Neuronal stem cell (in vitro differentiated cells): ENCODE data around the gene RIMKLA.

ENCODE experiments used
- DNase-seq: peaks from one replicate; pipeline ENCODE4 v3.0.0-alpha.2; 2013; ENCODE audit warnings: low spot score
- H2AFZ ChIP-seq: one replicate; pipeline ENCODE4 v1.6.1; 2013; ENCODE audit warnings: mild to moderate bottlenecking, low read length, inconsistent platforms
- H2AK5ac ChIP-seq: 2 replicates; pipeline ENCODE4 v1.6.1; 2013; ENCODE audit warnings: low read depth, mild to moderate bottlenecking, inconsistent platforms, low read length, moderate library complexity, mixed read lengths
- H2BK120ac ChIP-seq: 2 replicates; pipeline ENCODE4 v1.6.1; 2013; ENCODE audit warnings: low read depth, mild to moderate bottlenecking, inconsistent platforms, low read length, moderate library complexity, mixed read lengths
- H2BK12ac ChIP-seq: one replicate; pipeline ENCODE4 v1.6.1; 2013; ENCODE audit warnings: low read length, inconsistent platforms
- H2BK15ac ChIP-seq: 2 replicates; pipeline ENCODE4 v1.6.1; 2013; ENCODE audit warnings: mild to moderate bottlenecking, low read length, inconsistent platforms, mixed read lengths
- H2BK5ac ChIP-seq: one replicate; pipeline ENCODE4 v1.6.1; 2013; ENCODE audit warnings: inconsistent platforms, mild to moderate bottlenecking, low read length, moderate library complexity
- H3K14ac ChIP-seq: one replicate; pipeline ENCODE4 v1.6.1; 2013; ENCODE audit warnings: low read length, inconsistent platforms
- H3K18ac ChIP-seq: 2 replicates; pipeline ENCODE4 v1.6.1; 2013; ENCODE audit warnings: low read length, inconsistent platforms
- H3K23ac ChIP-seq: 2 replicates; pipeline ENCODE4 v1.6.1; 2013; ENCODE audit warnings: low read depth, mild to moderate bottlenecking, mixed read lengths, low read length, inconsistent platforms; ENCODE audit not compliant: poor library complexity
- H3K27ac ChIP-seq: replicated peaks from 3 replicates; pipeline ENCODE4 v1.5.1; 2013; ENCODE audit warnings: low read length, inconsistent platforms
- H3K27me3 ChIP-seq, 3 experiments: 2 replicates each; pipeline ENCODE4 v1.6.1; 2013; ENCODE audit warnings: low read length in 3 of 3, mild to moderate bottlenecking in 2 of 3, inconsistent platforms in 1 of 3, low read depth in 1 of 3, mixed read lengths in 1 of 3, moderate library complexity in 1 of 3; ENCODE audit not compliant: control insufficient read depth in 3 of 3, insufficient read depth in 3 of 3
- H3K36me3 ChIP-seq, 2 donors: replicated peaks in 1 of 2; 2 replicates each; pipeline ENCODE4 v1.6.1; 2013; ENCODE audit warnings: low read length in 2 of 2; ENCODE audit not compliant: control insufficient read depth in 2 of 2, insufficient read depth in 2 of 2
- H3K4ac ChIP-seq: 2 replicates; pipeline ENCODE4 v1.6.1; 2013; ENCODE audit warnings: inconsistent platforms, mild to moderate bottlenecking, low read length, moderate library complexity
- H3K4me1 ChIP-seq, 2 donors: 1 replicate in 1 of 2; 2 replicates in 1 of 2; pipeline ENCODE4 v1.6.1; 2013; ENCODE audit warnings: low read length in 2 of 2, low read depth in 1 of 2; ENCODE audit not compliant: control insufficient read depth in 2 of 2, insufficient read depth in 1 of 2
- H3K4me2 ChIP-seq: one replicate; pipeline ENCODE4 v1.6.1; 2013; ENCODE audit warnings: mild to moderate bottlenecking, low read length, inconsistent platforms; ENCODE audit not compliant: insufficient read depth, poor library complexity, severe bottlenecking
- H3K4me3 ChIP-seq, 2 donors: 2 replicates each; pipeline ENCODE4 v1.5.1; 2013; ENCODE audit warnings: low read length in 2 of 2, mild to moderate bottlenecking in 2 of 2, inconsistent platforms in 1 of 2, moderate library complexity in 1 of 2
- H3K79me1 ChIP-seq: one replicate; pipeline ENCODE4 v1.6.1; 2013; ENCODE audit warnings: low read depth, mild to moderate bottlenecking, inconsistent platforms, low read length, moderate library complexity
- H3K9ac ChIP-seq: one replicate; pipeline ENCODE4 v1.6.1; 2013; ENCODE audit warnings: mild to moderate bottlenecking, low read depth, low read length, inconsistent platforms; ENCODE audit not compliant: poor library complexity
- H3K9me3 ChIP-seq, 2 donors: replicated peaks in 1 of 2; 2 replicates each; pipeline versions ENCODE3 to v1.6.1; 2013; ENCODE audit warnings: low read length in 2 of 2, mild to moderate bottlenecking in 2 of 2, inconsistent platforms in 1 of 2, low read depth in 1 of 2, mixed read lengths in 1 of 2, moderate library complexity in 1 of 2; ENCODE audit not compliant: control insufficient read depth in 2 of 2, insufficient read depth in 1 of 2
- H4K8ac ChIP-seq: one replicate; pipeline ENCODE4 v1.6.1; 2013; ENCODE audit warnings: low read depth, mild to moderate bottlenecking, inconsistent platforms, low read length, moderate library complexity
- H4K91ac ChIP-seq: one replicate; pipeline ENCODE4 v1.6.1; 2013; ENCODE audit warnings: low read length, low read depth, mild to moderate bottlenecking, inconsistent platforms; ENCODE audit not compliant: poor library complexity
- WGBS, 2 donors: extraction: QIAGEN DNeasy Blood & Tissue Kit; methylation state at CpG; one replicate each; pipeline ENCODE4 v1.1.7; 2013; ENCODE audit warnings: missing lambda C conversion rate in 2 of 2, mixed read lengths in 1 of 2; ENCODE audit not compliant: insufficient read length in 2 of 2, insufficient replicate concordance in 1 of 2; ENCODE audit errors: extremely low coverage in 2 of 2; 5-methylcytosine and 5-hydroxymethylcytosine counted together

The RIMKLA gene

DNA sequence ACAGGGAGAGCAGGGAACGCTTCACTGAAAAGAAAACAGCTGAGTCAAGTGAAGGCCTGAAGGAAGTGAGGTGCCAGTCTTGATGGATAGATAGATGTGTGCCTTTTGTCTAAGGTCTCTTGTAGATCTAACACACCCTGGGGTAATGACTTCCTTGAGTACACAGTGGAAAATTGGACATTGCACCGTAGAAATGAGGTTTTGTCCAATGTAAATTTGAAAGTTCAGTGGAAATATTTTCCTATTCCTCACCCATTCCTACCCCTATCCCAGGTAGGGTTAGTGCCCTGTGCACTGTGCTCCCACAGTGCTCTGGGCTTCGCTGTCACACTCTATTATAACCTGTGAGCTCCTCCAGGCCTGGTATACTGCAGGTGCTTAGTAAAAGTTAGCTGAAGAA is 50.9 kb downstream of the RIMKLA start:
- no peak overlapping the region for H3K4me2 ChIP-seq
- no peak overlapping the region for H2BK15ac ChIP-seq
- no peak overlapping the region for H2AFZ ChIP-seq
- no peaks in the 10 kb centered on the region for H3K4me1 ChIP-seq
- no peak overlapping the region for H2AK5ac ChIP-seq
- no peaks in the 10 kb centered on the region for H3K9me3 ChIP-seq
- H3K36me3 ChIP-seq: no peaks in the 10 kb centered on the region
- H4K8ac ChIP-seq: no peak overlapping the region
- no peak overlapping the region for H3K14ac ChIP-seq
- DNase-seq: no peak
- no CpG with 5 or more reads among the region's 3 CpGs for WGBS, 2 donors
- no peak overlapping the region for H3K23ac ChIP-seq
- H3K79me1 ChIP-seq: no peaks in the 10 kb centered on the region
- H2BK5ac ChIP-seq: no peak overlapping the region
- no peak overlapping the region for H2BK120ac ChIP-seq
- no peak overlapping the region for H3K4me3 ChIP-seq
- H3K27me3 ChIP-seq: no peaks in the 10 kb centered on the region
- H3K27ac ChIP-seq: no peak overlapping the region
- no peak overlapping the region for H3K9ac ChIP-seq
- H4K91ac ChIP-seq: no peak overlapping the region
- H3K4ac ChIP-seq: no peak overlapping the region
- H3K18ac ChIP-seq: no peak overlapping the region
- no peak overlapping the region for H2BK12ac ChIP-seq

DNA sequence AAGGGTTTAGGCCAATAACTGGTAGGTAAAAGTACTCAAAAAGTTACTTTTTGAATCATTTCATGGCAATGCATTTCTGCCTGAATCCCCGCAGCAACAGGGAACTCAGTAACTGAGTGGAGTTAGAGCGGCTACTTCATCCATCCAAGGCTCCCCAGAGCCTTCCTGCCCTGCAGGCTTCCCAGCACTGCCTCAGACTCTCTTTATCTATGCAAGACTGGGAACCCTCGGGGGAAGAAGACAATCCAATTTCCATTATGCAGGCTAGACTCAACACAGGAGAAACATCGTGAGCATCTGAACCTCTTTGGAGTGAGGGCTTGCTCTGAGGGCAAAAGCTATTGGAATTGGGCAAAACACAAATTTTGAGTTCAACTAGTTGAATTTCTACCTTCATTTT is 52.1 kb downstream of the RIMKLA start:
- no peaks in the 10 kb centered on the region for H3K36me3 ChIP-seq
- no peaks in the 10 kb centered on the region for H3K9me3 ChIP-seq
- no peaks in the 10 kb centered on the region for H3K27me3 ChIP-seq
- H2AFZ ChIP-seq: no peak overlapping the region
- H4K91ac ChIP-seq: no peak overlapping the region
- no peak overlapping the region for H3K4me3 ChIP-seq
- no peak overlapping the region for H2AK5ac ChIP-seq
- H3K4me2 ChIP-seq: no peak overlapping the region
- no CpG with 5 or more reads among the region's 4 CpGs for WGBS, 2 donors
- H2BK12ac ChIP-seq: no peak overlapping the region
- H3K14ac ChIP-seq: no peak overlapping the region
- H3K4ac ChIP-seq: no peak overlapping the region
- no peak overlapping the region for H4K8ac ChIP-seq
- H2BK15ac ChIP-seq: no peak overlapping the region
- no peaks in the 10 kb centered on the region for H3K79me1 ChIP-seq
- no peak overlapping the region for H3K27ac ChIP-seq
- no peak for DNase-seq
- no peak overlapping the region for H2BK120ac ChIP-seq
- H3K23ac ChIP-seq: no peak overlapping the region
- H3K4me1 ChIP-seq: no peaks in the 10 kb centered on the region
- H3K18ac ChIP-seq: no peak overlapping the region
- no peak overlapping the region for H3K9ac ChIP-seq
- no peak overlapping the region for H2BK5ac ChIP-seq

DNA sequence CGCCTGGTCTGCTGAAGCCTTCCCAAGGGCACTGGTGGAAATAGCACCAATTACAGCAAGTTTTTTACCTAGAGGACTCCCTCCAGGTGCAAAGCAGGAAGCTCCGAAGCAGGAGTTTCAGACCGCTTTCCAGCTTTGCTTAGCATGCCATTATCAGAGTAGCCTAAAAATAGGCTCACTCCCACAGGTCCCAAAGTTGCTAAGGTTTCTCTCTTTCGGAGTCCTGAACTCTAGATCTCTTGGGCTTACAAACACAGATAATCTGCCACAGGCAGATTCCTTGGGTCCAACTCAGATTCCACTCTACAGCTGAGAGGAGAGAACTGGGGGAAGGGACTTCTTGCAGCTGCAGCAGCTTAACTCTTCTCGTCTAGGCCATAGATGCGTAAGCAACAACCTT is 52.8 kb downstream of the RIMKLA start:
- Histone ChIP-seq H4K8ac (no peak overlapping the region), H3K27me3 (no peaks in the 10 kb centered on the region), H3K4me3 (no peak overlapping the region), H2AFZ (no peak overlapping the region), H2BK5ac (no peak overlapping the region), H3K27ac (no peak overlapping the region), H4K91ac (no peak overlapping the region), H3K14ac (no peak overlapping the region), H3K79me1 (no peaks in the 10 kb centered on the region), H2BK12ac (no peak overlapping the region), H2BK15ac (no peak overlapping the region), H3K4ac (no peak overlapping the region), H3K4me2 (no peak overlapping the region), H3K36me3 (no peaks in the 10 kb centered on the region), H3K23ac (no peak overlapping the region), H2AK5ac (no peak overlapping the region), H2BK120ac (no peak overlapping the region), H3K4me1 (no peaks in the 10 kb centered on the region), H3K18ac (no peak overlapping the region), H3K9me3 (no peaks in the 10 kb centered on the region), H3K9ac (no peak overlapping the region)
- DNase-seq: no peak
- no CpG with 5 or more reads among the region's 6 CpGs for WGBS, 2 donors

DNA sequence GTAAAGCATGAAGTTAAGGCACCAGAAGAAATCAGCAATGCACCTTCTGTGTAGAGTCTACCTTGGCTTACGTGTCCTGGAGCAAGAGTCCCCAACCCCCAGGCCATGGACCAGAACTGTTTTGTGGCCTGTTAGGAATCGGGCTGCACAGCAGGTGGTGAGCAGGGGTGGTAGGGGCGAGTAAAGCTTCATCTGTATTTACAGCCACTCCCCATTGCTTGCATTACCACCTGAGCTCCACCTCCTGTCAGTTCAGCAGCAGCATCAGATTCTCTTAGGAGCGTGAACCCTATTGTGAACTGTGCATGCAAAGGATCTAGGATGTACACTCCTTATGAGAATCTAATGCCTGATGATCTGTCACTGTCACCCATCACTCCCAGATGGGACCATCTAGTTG is 53.7 kb downstream of the RIMKLA start:
- no peak overlapping the region for H2BK15ac ChIP-seq
- no peak overlapping the region for H4K91ac ChIP-seq
- no peak overlapping the region for H3K18ac ChIP-seq
- H3K36me3 ChIP-seq: no peaks in the 10 kb centered on the region
- no peak overlapping the region for H2BK5ac ChIP-seq
- H3K4me2 ChIP-seq: no peak overlapping the region
- no peaks in the 10 kb centered on the region for H3K27me3 ChIP-seq
- WGBS, 2 donors: no CpG with 5 or more reads among the region's 4 CpGs
- no peak overlapping the region for H3K4me3 ChIP-seq
- no peaks in the 10 kb centered on the region for H3K9me3 ChIP-seq
- H3K27ac ChIP-seq: no peak overlapping the region
- no peak overlapping the region for H3K4ac ChIP-seq
- no peak overlapping the region for H4K8ac ChIP-seq
- DNase-seq: no peak
- H2AFZ ChIP-seq: no peak overlapping the region
- H3K9ac ChIP-seq: no peak overlapping the region
- no peaks in the 10 kb centered on the region for H3K4me1 ChIP-seq
- no peak overlapping the region for H2BK12ac ChIP-seq
- no peak overlapping the region for H3K14ac ChIP-seq
- H2BK120ac ChIP-seq: no peak overlapping the region
- no peak overlapping the region for H3K23ac ChIP-seq
- H2AK5ac ChIP-seq: no peak overlapping the region
- H3K79me1 ChIP-seq: no peaks in the 10 kb centered on the region
